Right atrium auricular region (tissue), 2 donors: ENCODE data around the gene PRR33. TPM values are rescaled to one million over a fixed set of nuclear protein-coding genes. Genes with fewer than 3 reads are reported as not detected.

Experiments used
- DNase-seq: peaks from one replicate; pipeline ENCODE4 v3.0.0-alpha.2; 2019; ENCODE audit warnings: low spot score
- H3K27ac ChIP-seq, 2 donors: fragments of 200-600 bp; sonication (generic); 1 replicate in 1 of 2; 2 replicates in 1 of 2; pipeline ENCODE4 v1.5.1; 2016 to 2019
- H3K27me3 ChIP-seq, 2 donors: fragments of 200-600 bp; sonication (generic); one replicate each; pipeline versions ENCODE4 v1.5.1 to v1.6.0; 2017 to 2019
- H3K36me3 ChIP-seq: fragments of 200-600 bp; sonication (generic); one replicate; pipeline ENCODE4 v1.5.1; 2016
- H3K4me1 ChIP-seq, 2 donors: fragments of 200-600 bp; sonication (generic); one replicate each; pipeline versions ENCODE4 v1.5.1 to v1.6.0; 2017 to 2019
- H3K4me3 ChIP-seq, 2 donors: fragments of 200-600 bp; sonication (generic); 1 replicate in 1 of 2; 2 replicates in 1 of 2; pipeline ENCODE4 v1.5.1; 2017 to 2019; ENCODE audit warnings: mild to moderate bottlenecking in 1 of 2, moderate library complexity in 1 of 2
- H3K9me3 ChIP-seq, 2 donors: fragments of 200-600 bp; sonication (generic); one replicate each; pipeline ENCODE4 v1.5.1; 2019
- total RNA-seq, 2 donors: library from RNA; depleted of rRNA; stranded (reverse); fragments of >200 nt; gene quantifications; one replicate each; pipeline ENCODE4 v1.1.0, GENCODE V29; 2016
- TF ChIP-seq, protein P1 (sequence below), 2 donors: fragments of 200-600 bp; sonication (generic); IDR thresholded peaks; one replicate each; pipeline ENCODE4 v1.5.1; 2019; ENCODE audit warnings: antibody characterized with exemption in 2 of 2

Gene PRR33
- total RNA-seq, 2 donors from 2014 or later = 0.33 TPM; not detected in 1

DNA sequence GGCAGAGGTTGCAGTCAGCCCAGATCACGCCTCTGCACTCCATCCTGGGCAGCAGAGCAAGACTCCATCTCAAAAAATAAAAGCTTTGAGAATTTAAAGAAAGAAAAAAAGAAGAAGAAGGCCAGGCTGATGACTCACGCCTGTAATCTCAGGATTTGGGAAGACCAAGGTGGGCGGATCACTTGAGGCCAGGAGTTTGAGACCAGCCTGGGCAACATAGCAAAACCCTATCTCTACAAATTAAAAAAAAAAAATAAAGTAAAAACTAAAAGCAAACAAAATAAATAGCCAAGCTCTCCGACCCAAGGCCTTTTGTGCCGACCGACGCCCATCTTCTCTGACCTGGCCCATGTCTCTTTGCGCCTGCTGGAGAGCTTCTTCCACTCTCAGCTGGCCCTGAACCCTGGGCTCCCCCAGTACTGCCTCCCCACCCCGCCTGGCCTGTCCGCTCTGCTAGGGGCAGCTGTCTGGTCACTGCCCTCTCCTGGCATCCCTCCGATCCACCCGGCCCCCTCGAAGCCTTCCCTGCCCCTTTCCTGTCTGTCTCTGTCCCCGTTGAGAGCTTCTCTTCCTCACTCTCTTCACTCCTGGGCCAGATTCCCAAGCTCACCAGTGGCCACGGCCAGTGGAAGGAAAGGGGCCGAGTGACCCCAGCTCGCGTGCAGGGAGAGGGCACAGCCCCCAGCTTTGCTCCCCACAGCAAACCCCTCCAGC lies 43.6 kb downstream of the PRR33 start:
- no peaks in the 10 kb centered on the region for H3K9me3 ChIP-seq
- H3K27me3 ChIP-seq = no peaks in the 10 kb centered on the region
- H3K36me3 ChIP-seq = no peaks in the 10 kb centered on the region
- no peak overlapping the region for H3K27ac ChIP-seq
- no peak overlapping the region for H3K4me3 ChIP-seq
- TF ChIP-seq, protein P1, sequence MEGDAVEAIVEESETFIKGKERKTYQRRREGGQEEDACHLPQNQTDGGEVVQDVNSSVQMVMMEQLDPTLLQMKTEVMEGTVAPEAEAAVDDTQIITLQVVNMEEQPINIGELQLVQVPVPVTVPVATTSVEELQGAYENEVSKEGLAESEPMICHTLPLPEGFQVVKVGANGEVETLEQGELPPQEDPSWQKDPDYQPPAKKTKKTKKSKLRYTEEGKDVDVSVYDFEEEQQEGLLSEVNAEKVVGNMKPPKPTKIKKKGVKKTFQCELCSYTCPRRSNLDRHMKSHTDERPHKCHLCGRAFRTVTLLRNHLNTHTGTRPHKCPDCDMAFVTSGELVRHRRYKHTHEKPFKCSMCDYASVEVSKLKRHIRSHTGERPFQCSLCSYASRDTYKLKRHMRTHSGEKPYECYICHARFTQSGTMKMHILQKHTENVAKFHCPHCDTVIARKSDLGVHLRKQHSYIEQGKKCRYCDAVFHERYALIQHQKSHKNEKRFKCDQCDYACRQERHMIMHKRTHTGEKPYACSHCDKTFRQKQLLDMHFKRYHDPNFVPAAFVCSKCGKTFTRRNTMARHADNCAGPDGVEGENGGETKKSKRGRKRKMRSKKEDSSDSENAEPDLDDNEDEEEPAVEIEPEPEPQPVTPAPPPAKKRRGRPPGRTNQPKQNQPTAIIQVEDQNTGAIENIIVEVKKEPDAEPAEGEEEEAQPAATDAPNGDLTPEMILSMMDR (IDR thresholded peaks at IDR 0.05) = no peak
- DNase-seq = no peak
- H3K4me1 ChIP-seq = peaks cover 0 to 17% of the 10 kb centered on the region in 2 donors

DNA sequence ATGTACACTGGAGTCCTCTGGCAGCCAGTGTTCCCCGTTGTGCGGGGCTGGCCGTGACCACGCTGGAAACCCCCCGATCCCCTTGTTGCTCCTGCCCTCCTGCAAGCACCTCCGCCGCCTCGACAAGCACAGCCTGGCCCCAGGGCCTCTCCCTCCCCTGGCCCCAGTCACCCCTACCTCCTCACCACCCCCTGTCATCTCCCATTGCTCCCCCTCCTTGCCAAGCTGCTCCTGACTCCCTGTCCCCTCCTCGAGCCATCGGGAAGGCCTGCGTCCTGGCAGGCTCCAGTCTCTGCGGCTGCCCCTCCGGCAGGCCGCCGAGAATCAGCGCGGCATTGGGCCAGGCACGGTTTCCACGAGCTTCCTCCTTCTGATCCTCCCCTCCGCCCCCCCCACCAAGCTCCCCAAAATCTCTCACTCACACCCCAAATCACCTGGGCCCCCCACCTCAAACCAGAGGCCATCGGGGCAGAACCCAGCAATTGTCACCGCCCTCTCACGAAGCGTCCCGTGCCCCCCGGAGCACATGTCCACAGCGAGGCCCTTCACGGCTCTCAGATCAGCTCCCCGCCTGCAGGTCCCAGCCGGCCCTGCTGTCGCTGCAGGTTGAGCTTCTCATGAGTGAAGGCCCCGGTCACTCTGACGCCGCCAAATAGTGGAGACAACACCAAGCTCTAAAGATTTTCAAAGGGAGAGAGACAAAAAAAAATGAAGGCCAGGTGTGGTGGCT lies 44.5 kb downstream of the PRR33 start:
- Histone ChIP-seq H3K4me3 (no peak overlapping the region), H3K36me3 (no peaks in the 10 kb centered on the region), H3K4me1 (peaks cover 0 to 24% of the 10 kb centered on the region in 2 donors), H3K9me3 (no peaks in the 10 kb centered on the region), H3K27ac (no peak overlapping the region), H3K27me3 (no peaks in the 10 kb centered on the region)
- DNase-seq = no peak
- TF ChIP-seq, protein P1 (IDR thresholded peaks at IDR 0.05) = no peak

DNA sequence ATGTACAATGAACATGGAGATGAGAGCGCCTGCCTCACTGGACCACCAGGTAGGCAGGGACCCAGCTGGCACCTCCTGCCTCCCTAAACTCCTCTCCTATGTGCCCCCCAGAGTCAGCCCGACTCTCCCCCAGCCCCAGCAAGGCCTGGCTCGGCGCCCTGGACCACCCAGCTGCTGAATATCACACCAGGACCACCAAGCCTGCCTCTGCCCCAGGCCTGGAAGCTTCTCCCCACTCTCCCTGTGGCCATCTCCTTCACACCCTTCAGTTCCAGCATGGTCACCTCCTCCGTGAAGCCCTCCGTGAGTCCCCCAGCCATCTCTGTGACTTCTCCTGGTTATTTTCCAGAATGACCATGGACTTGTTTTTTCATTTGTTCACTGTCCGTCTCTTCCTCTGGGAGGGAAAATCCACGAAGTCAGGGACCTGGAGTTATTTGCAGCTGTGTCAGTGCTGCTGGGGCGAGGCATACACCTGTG lies 45.2 kb downstream of the PRR33 start:
- Histone ChIP-seq H3K36me3 (no peaks in the 10 kb centered on the region), H3K9me3 (no peaks in the 10 kb centered on the region), H3K4me3 (no peak overlapping the region), H3K27me3 (no peaks in the 10 kb centered on the region), H3K4me1 (peaks cover 0 to 26% of the 10 kb centered on the region in 2 donors), H3K27ac (no peak overlapping the region)
- DNase-seq = no peak
- TF ChIP-seq, protein P1 (IDR thresholded peaks at IDR 0.05) = no peak

DNA sequence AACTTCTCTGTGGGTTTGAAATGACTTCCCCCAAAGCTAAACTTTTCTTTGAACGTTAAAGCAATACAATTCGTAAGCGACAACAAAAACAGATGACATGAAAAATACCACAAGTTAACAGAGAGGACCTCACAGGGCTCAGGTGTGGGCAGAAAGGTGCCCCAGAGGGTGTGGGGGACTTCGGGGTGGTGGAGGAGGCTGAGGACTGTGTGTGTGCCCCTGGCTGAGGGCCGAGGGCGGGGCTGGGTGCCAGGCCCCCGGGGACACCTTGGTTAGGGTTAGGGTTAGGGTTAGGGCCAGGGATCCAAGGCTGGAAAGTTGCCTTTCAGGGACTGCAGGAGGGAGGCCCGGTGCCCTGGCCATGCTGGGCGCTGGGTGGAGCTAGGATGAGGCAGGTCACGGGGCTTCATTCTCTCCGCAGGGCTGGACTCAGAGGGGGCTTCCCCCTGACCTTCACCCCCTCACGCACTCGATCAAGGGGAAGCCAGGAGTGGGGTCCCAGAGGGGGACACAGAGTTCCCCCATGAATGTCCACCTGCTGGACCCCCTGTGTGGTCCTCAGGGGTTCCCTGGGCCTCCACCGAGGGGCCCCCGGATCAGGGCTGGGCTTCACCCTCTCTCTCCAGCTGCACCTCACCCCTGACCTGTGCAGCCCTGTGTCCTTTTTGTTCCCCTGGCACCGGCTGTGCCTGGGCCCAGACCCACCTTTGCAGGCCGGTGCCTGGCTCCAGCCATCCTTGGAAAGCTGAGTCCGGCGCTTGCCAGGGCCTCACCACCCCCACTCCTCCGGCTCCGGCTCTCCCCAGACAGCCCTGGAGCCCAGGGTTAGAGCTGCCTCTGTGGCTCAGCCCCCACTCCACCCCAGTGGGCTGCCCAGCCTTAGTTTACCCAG lies 45.9 kb downstream of the PRR33 start:
- no peak for DNase-seq
- Histone ChIP-seq H3K9me3 (no peaks in the 10 kb centered on the region), H3K27me3 (no peaks in the 10 kb centered on the region), H3K27ac (no peak overlapping the region), H3K36me3 (no peaks in the 10 kb centered on the region), H3K4me1 (peaks cover 0 to 26% of the 10 kb centered on the region in 2 donors), H3K4me3 (no peak overlapping the region)
- TF ChIP-seq, protein P1 (IDR thresholded peaks at IDR 0.05) = no peak

DNA sequence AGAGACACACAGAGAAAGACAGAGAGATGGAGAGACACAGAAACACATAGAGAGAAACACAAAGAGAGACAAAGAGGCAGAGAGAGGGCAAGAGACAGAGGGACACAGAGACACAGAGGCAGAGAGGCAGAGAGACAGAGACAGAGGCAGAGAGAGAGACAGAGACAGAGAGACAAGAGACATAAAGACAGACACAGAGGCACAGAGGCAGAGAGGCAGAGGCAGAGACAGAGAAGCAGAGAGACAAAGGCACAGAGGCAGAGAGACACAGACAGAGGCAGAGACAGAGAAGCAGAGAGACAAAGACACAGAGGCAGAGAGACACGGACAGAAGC lies 46.6 kb downstream of the PRR33 start:
- H3K9me3 ChIP-seq = no peaks in the 10 kb centered on the region
- H3K27me3 ChIP-seq = no peaks in the 10 kb centered on the region
- no peaks in the 10 kb centered on the region for H3K36me3 ChIP-seq
- H3K4me3 ChIP-seq = no peak overlapping the region
- no peak overlapping the region for H3K27ac ChIP-seq
- TF ChIP-seq, protein P1 (IDR thresholded peaks at IDR 0.05) = no peak
- peaks cover 0 to 26% of the 10 kb centered on the region in 2 donors for H3K4me1 ChIP-seq
- DNase-seq = no peak
